Measurements from ENCODE around the gene CSMD2. TPM values are rescaled to one million over a fixed set of nuclear protein-coding genes. Genes with fewer than 3 reads are reported as not detected.

Gene CSMD2
- total RNA-seq, 5 donors from 2014 or later (not counting 1 experiment from before 2014, with no cell fraction given) = 0.03 TPM; not detected in 4

- Mint-ChIP-seq H3K9me3 (no peaks in the 10 kb centered on the region), H3K4me3 (no peak overlapping the region), H3K27me3 (peaks cover 5 to 6% of the 10 kb centered on the region in 2 donors), H3K4me1 (no peaks in the 10 kb centered on the region), H3K27ac (no peak overlapping the region), H3K36me3 (no peaks in the 10 kb centered on the region)
- Histone ChIP-seq H3K4me3 (ENCODE audit: control insufficient read depth in 1 of 2, extremely low read depth in 1 of 2, low read length in 1 of 2) (no peak overlapping the region), H3K4me1 (ENCODE audit: control insufficient read depth in 1 of 2, extremely low read depth in 1 of 2, insufficient read depth in 2 of 2, low read length in 2 of 2) (no peaks in the 10 kb centered on the region), H3K9me3 (no peaks in the 10 kb centered on the region), H3K27ac (ENCODE audit: low read length) (no peak overlapping the region), H3K27me3 (replicated peaks in 1 of 2; ENCODE audit: control insufficient read depth in 2 of 2, extremely low read depth in 1 of 2, insufficient read depth in 2 of 2, low read length in 1 of 2) (peaks cover 0 to 10% of the 10 kb centered on the region in 2 experiments), H3K36me3 (ENCODE audit: control insufficient read depth in 2 of 2, extremely low read depth in 1 of 2, insufficient read depth in 1 of 2, low read length in 1 of 2) (no peaks in the 10 kb centered on the region)
- POLR2A ChIA-PET = no interaction called here
- DNase-seq = no peak
- no peak for ATAC-seq (replicated peaks in 1 of 4)
- CTCF ChIA-PET = no interaction called here
- WGBS (ENCODE audit: insufficient coverage) = 89% methylated on average over 8 of the region's 9 CpGs
These were observed 558.8 kb downstream of the CSMD2 start for GRCh38 chr1:33606272-33606671.

- H3K9me3 Mint-ChIP-seq = no peaks in the 10 kb centered on the region
- no peak overlapping the region for H3K4me3 Mint-ChIP-seq
- POLR2A ChIA-PET = no interaction called here
- Histone ChIP-seq H3K4me1 (ENCODE audit: control insufficient read depth in 1 of 2, extremely low read depth in 1 of 2, insufficient read depth in 2 of 2, low read length in 2 of 2) (no peaks in the 10 kb centered on the region), H3K9me3 (no peaks in the 10 kb centered on the region), H3K36me3 (ENCODE audit: control insufficient read depth in 2 of 2, extremely low read depth in 1 of 2, insufficient read depth in 1 of 2, low read length in 1 of 2) (no peaks in the 10 kb centered on the region), H3K27ac (ENCODE audit: low read length) (no peak overlapping the region), H3K4me3 (ENCODE audit: control insufficient read depth in 1 of 2, extremely low read depth in 1 of 2, low read length in 1 of 2) (no peak overlapping the region), H3K27me3 (replicated peaks in 1 of 2; ENCODE audit: control insufficient read depth in 2 of 2, extremely low read depth in 1 of 2, insufficient read depth in 2 of 2, low read length in 1 of 2) (peaks cover 0 to 15% of the 10 kb centered on the region in 2 experiments)
- DNase-seq = no peak
- 92% methylated on average over 7 of the region's 9 CpGs for WGBS (ENCODE audit: insufficient coverage)
- peaks cover 25 to 32% of the 10 kb centered on the region in 2 donors for H3K27me3 Mint-ChIP-seq
- H3K27ac Mint-ChIP-seq = no peak overlapping the region
- no peaks in the 10 kb centered on the region for H3K36me3 Mint-ChIP-seq
- CTCF ChIA-PET = no interaction called here
- H3K4me1 Mint-ChIP-seq = no peaks in the 10 kb centered on the region
- no peak for ATAC-seq (replicated peaks in 1 of 4)
These were observed 562.8 kb downstream of the CSMD2 start for GRCh38 chr1:33602271-33602670.

- ATAC-seq (replicated peaks in 1 of 4) (no peak), DNase-seq (no peak)
- Histone ChIP-seq H3K4me1 (ENCODE audit: control insufficient read depth in 1 of 2, extremely low read depth in 1 of 2, insufficient read depth in 2 of 2, low read length in 2 of 2) (no peaks in the 10 kb centered on the region), H3K9me3 (no peaks in the 10 kb centered on the region), H3K36me3 (ENCODE audit: control insufficient read depth in 2 of 2, extremely low read depth in 1 of 2, insufficient read depth in 1 of 2, low read length in 1 of 2) (no peaks in the 10 kb centered on the region), H3K27me3 (replicated peaks in 1 of 2; ENCODE audit: control insufficient read depth in 2 of 2, extremely low read depth in 1 of 2, insufficient read depth in 2 of 2, low read length in 1 of 2) (peaks cover 0 to 15% of the 10 kb centered on the region in 2 experiments), H3K4me3 (ENCODE audit: control insufficient read depth in 1 of 2, extremely low read depth in 1 of 2, low read length in 1 of 2) (no peak overlapping the region), H3K27ac (ENCODE audit: low read length) (no peak overlapping the region)
- ChIA-PET CTCF (no interaction called here), POLR2A (no interaction called here)
- 20% methylated on average over 1 of the region's 2 CpGs for WGBS (ENCODE audit: insufficient coverage)
- no peak overlapping the region for H3K4me3 Mint-ChIP-seq
- H3K9me3 Mint-ChIP-seq = no peaks in the 10 kb centered on the region
- H3K27me3 Mint-ChIP-seq = peaks cover 30 to 35% of the 10 kb centered on the region in 2 donors
- no peak overlapping the region for H3K27ac Mint-ChIP-seq
- H3K4me1 Mint-ChIP-seq = no peaks in the 10 kb centered on the region
- no peaks in the 10 kb centered on the region for H3K36me3 Mint-ChIP-seq
These were observed 563.3 kb downstream of the CSMD2 start for GRCh38 chr1:33601751-33602150.

GRCh38 chr1:33599516-33600115, 565.4 kb downstream of the CSMD2 start:
- no peak overlapping the region for H3K4me3 Mint-ChIP-seq
- peaks cover 0 to 14% of the 10 kb centered on the region in 2 experiments for H3K27me3 ChIP-seq (replicated peaks in 1 of 2; ENCODE audit: control insufficient read depth in 2 of 2, extremely low read depth in 1 of 2, insufficient read depth in 2 of 2, low read length in 1 of 2)
- ATAC-seq (replicated peaks in 1 of 4) = no peak
- no peaks in the 10 kb centered on the region for H3K36me3 ChIP-seq (ENCODE audit: control insufficient read depth in 2 of 2, extremely low read depth in 1 of 2, insufficient read depth in 1 of 2, low read length in 1 of 2)
- ChIA-PET CTCF (no interaction called here), POLR2A (no interaction called here)
- H3K27ac Mint-ChIP-seq = no peak overlapping the region
- DNase-seq = no peak
- H3K4me3 ChIP-seq (ENCODE audit: control insufficient read depth in 1 of 2, extremely low read depth in 1 of 2, low read length in 1 of 2) = no peak overlapping the region
- no peaks in the 10 kb centered on the region for H3K36me3 Mint-ChIP-seq
- no peaks in the 10 kb centered on the region for H3K9me3 Mint-ChIP-seq
- no peak overlapping the region for H3K27ac ChIP-seq (ENCODE audit: low read length)
- no peaks in the 10 kb centered on the region for H3K4me1 Mint-ChIP-seq
- no peaks in the 10 kb centered on the region for H3K9me3 ChIP-seq
- peaks cover 48 to 51% of the 10 kb centered on the region in 2 donors for H3K27me3 Mint-ChIP-seq
- no peaks in the 10 kb centered on the region for H3K4me1 ChIP-seq (ENCODE audit: control insufficient read depth in 1 of 2, extremely low read depth in 1 of 2, insufficient read depth in 2 of 2, low read length in 2 of 2)
- 80% methylated on average over 1 of the region's 7 CpGs for WGBS (ENCODE audit: insufficient coverage)

GRCh38 chr1:33588726-33589125, 576.3 kb downstream of the CSMD2 start:
- Histone ChIP-seq H3K4me1 (ENCODE audit: control insufficient read depth in 1 of 2, extremely low read depth in 1 of 2, insufficient read depth in 2 of 2, low read length in 2 of 2) (no peaks in the 10 kb centered on the region), H3K9me3 (no peaks in the 10 kb centered on the region), H3K27me3 (replicated peaks in 1 of 2; ENCODE audit: control insufficient read depth in 2 of 2, extremely low read depth in 1 of 2, insufficient read depth in 2 of 2, low read length in 1 of 2) (peaks cover 0 to 3% of the 10 kb centered on the region in 2 experiments), H3K4me3 (ENCODE audit: control insufficient read depth in 1 of 2, extremely low read depth in 1 of 2, low read length in 1 of 2) (no peak overlapping the region), H3K36me3 (ENCODE audit: control insufficient read depth in 2 of 2, extremely low read depth in 1 of 2, insufficient read depth in 1 of 2, low read length in 1 of 2) (no peaks in the 10 kb centered on the region), H3K27ac (ENCODE audit: low read length) (no peak overlapping the region)
- Mint-ChIP-seq H3K4me3 (no peak overlapping the region), H3K27ac (no peak overlapping the region), H3K4me1 (no peaks in the 10 kb centered on the region), H3K27me3 (peaks cover 2 to 9% of the 10 kb centered on the region in 2 donors), H3K9me3 (no peaks in the 10 kb centered on the region), H3K36me3 (no peaks in the 10 kb centered on the region)
- ChIA-PET CTCF (no interaction called here), POLR2A (no interaction called here)
- no peak for ATAC-seq (replicated peaks in 1 of 4)
- no peak for DNase-seq
- 96% methylated on average over 6 of the region's 7 CpGs for WGBS (ENCODE audit: insufficient coverage)

GRCh38 chr1:33586795-33587194, 578.2 kb downstream of the CSMD2 start:
- Histone ChIP-seq H3K27ac (ENCODE audit: low read length) (no peak overlapping the region), H3K4me1 (ENCODE audit: control insufficient read depth in 1 of 2, extremely low read depth in 1 of 2, insufficient read depth in 2 of 2, low read length in 2 of 2) (no peaks in the 10 kb centered on the region), H3K9me3 (no peaks in the 10 kb centered on the region), H3K36me3 (ENCODE audit: control insufficient read depth in 2 of 2, extremely low read depth in 1 of 2, insufficient read depth in 1 of 2, low read length in 1 of 2) (no peaks in the 10 kb centered on the region), H3K4me3 (ENCODE audit: control insufficient read depth in 1 of 2, extremely low read depth in 1 of 2, low read length in 1 of 2) (no peak overlapping the region), H3K27me3 (replicated peaks in 1 of 2; ENCODE audit: control insufficient read depth in 2 of 2, extremely low read depth in 1 of 2, insufficient read depth in 2 of 2, low read length in 1 of 2) (peaks cover 0 to 7% of the 10 kb centered on the region in 2 experiments)
- ATAC-seq (replicated peaks in 1 of 4) = no peak
- H3K27ac Mint-ChIP-seq = no peak overlapping the region
- ChIA-PET POLR2A (no interaction called here), CTCF (no interaction called here)
- DNase-seq = no peak
- H3K4me3 Mint-ChIP-seq = no peak overlapping the region
- peaks cover 3 to 5% of the 10 kb centered on the region in 2 donors for H3K27me3 Mint-ChIP-seq
- H3K9me3 Mint-ChIP-seq = no peaks in the 10 kb centered on the region
- no peaks in the 10 kb centered on the region for H3K36me3 Mint-ChIP-seq
- no CpG with 5 or more reads among the region's 5 CpGs for WGBS (ENCODE audit: insufficient coverage)
- H3K4me1 Mint-ChIP-seq = no peaks in the 10 kb centered on the region

GRCh38 chr1:33586106-33586505, 578.9 kb downstream of the CSMD2 start:
- CTCF ChIA-PET = no interaction called here
- H3K4me3 Mint-ChIP-seq = no peak overlapping the region
- Histone ChIP-seq H3K36me3 (ENCODE audit: control insufficient read depth in 2 of 2, extremely low read depth in 1 of 2, insufficient read depth in 1 of 2, low read length in 1 of 2) (no peaks in the 10 kb centered on the region), H3K4me1 (ENCODE audit: control insufficient read depth in 1 of 2, extremely low read depth in 1 of 2, insufficient read depth in 2 of 2, low read length in 2 of 2) (no peaks in the 10 kb centered on the region), H3K4me3 (ENCODE audit: control insufficient read depth in 1 of 2, extremely low read depth in 1 of 2, low read length in 1 of 2) (no peak overlapping the region), H3K27me3 (replicated peaks in 1 of 2; ENCODE audit: control insufficient read depth in 2 of 2, extremely low read depth in 1 of 2, insufficient read depth in 2 of 2, low read length in 1 of 2) (peaks cover 0 to 7% of the 10 kb centered on the region in 2 experiments), H3K9me3 (no peaks in the 10 kb centered on the region), H3K27ac (ENCODE audit: low read length) (no peak overlapping the region)
- H3K4me1 Mint-ChIP-seq = no peaks in the 10 kb centered on the region
- POLR2A ChIA-PET = no interaction called here
- no peaks in the 10 kb centered on the region for H3K36me3 Mint-ChIP-seq
- peaks cover 3 to 5% of the 10 kb centered on the region in 2 donors for H3K27me3 Mint-ChIP-seq
- no peaks in the 10 kb centered on the region for H3K9me3 Mint-ChIP-seq
- DNase-seq = no peak
- no peak for ATAC-seq (replicated peaks in 1 of 4)
- no CpG with 5 or more reads among the region's 4 CpGs for WGBS (ENCODE audit: insufficient coverage)
- no peak overlapping the region for H3K27ac Mint-ChIP-seq
